K562 (cell line): ENCODE measurements around the gene SLC13A1. TPM values are rescaled to one million over a fixed set of nuclear protein-coding genes. Genes with fewer than 3 reads are reported as not detected.

ENCODE experiments used
- ATAC-seq: fragments of 200-7000 bp; cut with Tn5 transposase; 3 replicates; pipeline ENCODE4 v1.9.1; 2020; ENCODE audit warnings: moderate library complexity
- BruUV-seq: library from RNA; stranded (reverse); fragments of 400-500 nt; replicated peaks from 2 replicates; lab custom pipeline; 2021; lab: Mats Ljungman, UMichigan
- CTCF ChIA-PET: fragments of 300-600 bp; formaldehyde crosslinking; extraction: SDS; loops from one replicate; lab custom pipeline; 2021; ENCODE audit warnings: low intra/inter-chr PET ratio; lab: Yijun Ruan, JAX
- POLR2A ChIA-PET: fragments of 300-600, 350-650 bp; sonication (Branson Sonifier 250); formaldehyde crosslinking; extraction: SDS; loops from one replicate; lab custom pipeline; 2021; ENCODE audit warnings: antibody characterized with exemption, inconsistent platforms; lab: Yijun Ruan, JAX
- DNase-seq, 4 experiments: peaks; one replicate each; pipeline versions ENCODE4 v3.0.0 to v3.0.0-alpha.2; 2011 to 2018; ENCODE audit warnings: low spot score in 3 of 4, mixed read lengths in 3 of 4; ENCODE audit errors: extremely low read depth in 1 of 4
- FAIRE-seq: peaks from 2 replicates; lab custom pipeline; 2011; peaks lifted over from hg19 to GRCh38; lab: Jason Lieb, UNC
- H2AFZ ChIP-seq: 2 replicates; pipeline ENCODE4 v1.6.0; 2011; ENCODE audit warnings: low read depth, low read length, control low read depth, inconsistent platforms
- H3K27ac ChIP-seq: fragments of 200-600 bp; 3 replicates; pipeline ENCODE4 v1.8.0; 2011; ENCODE audit warnings: low read depth, mild to moderate bottlenecking, control low read depth, inconsistent platforms, low read length, moderate library complexity, mixed read lengths; ENCODE audit errors: extremely low read depth
- H3K27me3 ChIP-seq, 2 experiments: fragments of 300-600 bp in 1 of 2; 2 replicates in 1 of 2; 3 replicates in 1 of 2; pipeline versions ENCODE4 v1.6.0 to v1.8.0; 2011; ENCODE audit warnings: inconsistent platforms in 2 of 2, low read length in 2 of 2, mild to moderate bottlenecking in 1 of 2, mixed read lengths in 1 of 2, moderate library complexity in 1 of 2; ENCODE audit not compliant: control insufficient read depth in 2 of 2, insufficient read depth in 2 of 2
- H3K36me3 ChIP-seq: fragments of 300-600 bp; 3 replicates; pipeline ENCODE4 v1.8.0; 2011; ENCODE audit warnings: mild to moderate bottlenecking, low read length, inconsistent platforms; ENCODE audit not compliant: control insufficient read depth, insufficient read depth
- H3K4me1 ChIP-seq, 2 experiments: fragments of 200-600 bp in 1 of 2; replicated peaks in 1 of 2; 2 replicates in 1 of 2; 3 replicates in 1 of 2; pipeline versions ENCODE4 v1.5.1 to v1.8.0; 2011; ENCODE audit warnings: inconsistent platforms in 2 of 2, low read length in 2 of 2, mild to moderate bottlenecking in 1 of 2, mixed read lengths in 1 of 2, moderate library complexity in 1 of 2; ENCODE audit not compliant: control insufficient read depth in 2 of 2, insufficient read depth in 2 of 2
- H3K4me2 ChIP-seq: 2 replicates; pipeline ENCODE4 v1.6.1; 2011; ENCODE audit warnings: low read length, control low read depth, inconsistent platforms, mixed read lengths; ENCODE audit not compliant: insufficient read depth
- H3K4me3 ChIP-seq: fragments of 200-600 bp; sonication (generic), shearing (Covaris generic); 2 replicates; pipeline ENCODE4 v1.5.1; 2016; ENCODE audit warnings: control low read depth, inconsistent platforms
- H3K79me2 ChIP-seq: fragments of 200-600 bp; 3 replicates; pipeline ENCODE4 v1.8.0; 2011; ENCODE audit warnings: low read length, inconsistent platforms; ENCODE audit not compliant: control insufficient read depth, insufficient read depth
- H3K9ac ChIP-seq, 2 experiments: 2 replicates each; pipeline versions ENCODE4 v1.6.0 to v1.6.1; 2011; ENCODE audit warnings: low read depth in 2 of 2, low read length in 2 of 2, control low read depth in 1 of 2, inconsistent platforms in 1 of 2, mild to moderate bottlenecking in 1 of 2, mixed read lengths in 1 of 2; ENCODE audit not compliant: insufficient read depth in 1 of 2
- H3K9me1 ChIP-seq: one replicate; pipeline ENCODE4 v1.6.0; 2011; ENCODE audit warnings: inconsistent platforms, mild to moderate bottlenecking, low read length, moderate library complexity; ENCODE audit not compliant: control insufficient read depth, insufficient read depth
- H3K9me3 ChIP-seq: replicated peaks from 2 replicates; pipeline ENCODE4 v1.5.1; 2011; ENCODE audit warnings: low read depth, low read length, inconsistent platforms; ENCODE audit not compliant: control insufficient read depth, insufficient read depth
- H4K20me1 ChIP-seq: replicated peaks from 2 replicates; pipeline ENCODE4 v1.6.1; 2011; ENCODE audit warnings: low read length, inconsistent platforms, mixed read lengths; ENCODE audit not compliant: control insufficient read depth, insufficient read depth
- BHLHE40 ChIP-seq: IDR thresholded peaks from 2 replicates; pipeline ENCODE4 v1.6.1; 2011; ENCODE audit warnings: low read length, improper control_type of control experiment
- BRD9 ChIP-seq: fragments of 450-650 bp; IDR thresholded peaks from 2 replicates; pipeline ENCODE4 v1.6.1; 2018; ENCODE audit warnings: low read depth; ENCODE audit not compliant: partially characterized antibody
- HOXB6 ChIP-seq: fragments of 250-450 bp; sonication (Bioruptor Pico); IDR thresholded peaks from 2 replicates; pipeline ENCODE4 v1.5.1; 2022; ENCODE audit warnings: mild to moderate bottlenecking, borderline replicate concordance
- MBD2 ChIP-seq: sonication (generic); IDR thresholded peaks from 2 replicates; pipeline ENCODE4 v1.6.1; 2016; ENCODE audit warnings: low read depth, borderline replicate concordance
- PCBP1 ChIP-seq: fragments of 200-400 bp; formaldehyde crosslinking; IDR thresholded peaks from 2 replicates; pipeline ENCODE4 v1.6.1; 2018; ENCODE audit warnings: mild to moderate bottlenecking, low read depth, low read length; ENCODE audit not compliant: poor library complexity, severe bottlenecking
- PHB2 ChIP-seq: fragments of 450-650 bp; IDR thresholded peaks from 2 replicates; pipeline ENCODE4 v1.6.1; 2017; ENCODE audit warnings: low read depth
- ZBTB2 ChIP-seq: fragments of 450-650 bp; IDR thresholded peaks from 2 replicates; pipeline ENCODE4 v1.6.1; 2016; ENCODE audit warnings: antibody characterized with exemption
- ZNF316 ChIP-seq: fragments of 450-650 bp; IDR thresholded peaks from 2 replicates; pipeline ENCODE4 v1.6.1; 2016
- WGBS: fragments of 100-300 bp; shearing (Covaris generic); methylation state at CpG from one replicate; pipeline ENCODE4 v1.1.6; 2016; ENCODE audit warnings: low coverage, mixed read lengths; ENCODE audit not compliant: insufficient coverage; ENCODE audit errors: missing lambda C conversion rate; 5-methylcytosine and 5-hydroxymethylcytosine counted together
- in situ Hi-C: fragments of 300-500 bp; cut with MboI; formaldehyde crosslinking; loops from 4 replicates; pipeline ENCODE4 v1.15.0; 2018; ENCODE audit warnings: inconsistent platforms, mixed read lengths
- intact Hi-C: fragments of 100-400 bp; cut with micrococcal nuclease; formaldehyde crosslinking; loops from 2 replicates; pipeline ENCODE4 v1.14.2; 2022
- polyA plus RNA-seq, 8 experiments: library from polyadenylated mRNA; depleted of rRNA in 4 of 8; stranded (reverse) in 5 of 8; unstranded in 3 of 8; fragments of >200 nt; fragmentation: Nextera tagmentation in 2 of 8; fragmentation: Illumina TruSeq in 1 of 8; extraction: Ambion mirVana in 2 of 8; extraction: Trizol in 1 of 8; gene quantifications; 2 replicates each; pipeline versions ENCODE4 v1.2.1 to v1.2.3, GENCODE V29; 2011 to 2014; ENCODE audit warnings: inconsistent platforms in 1 of 8, missing spikeins in 1 of 8
- total RNA-seq, 7 experiments: library from RNA; depleted of rRNA in 6 of 7; stranded (reverse); fragments of >200 nt in 6 of 7; fragmentation: Illumina TruSeq in 2 of 7; extraction: Trizol in 2 of 7; gene quantifications; 2 replicates each; pipeline versions ENCODE4 v1.2.1 to v1.2.3, GENCODE V29; 2011 to 2021; ENCODE audit warnings: low replicate concordance in 1 of 7

The SLC13A1 gene
- total and polyA plus RNA-seq, 9 of the 15 experiments (the other 6 are each of a cell fraction or from before 2014, with no cell fraction given) = 0.04 TPM; not detected in 8

GRCh38 chr7:123198668-123199652 lies 809 bp downstream of the SLC13A1 start (continued):
- TF ChIP-seq BRD9 (no peak), ZBTB2 (no peak), PHB2 (no peak), BHLHE40 (no peak), PCBP1 (no peak)
- TF ChIP-seq, all 486 proteins: peak for 0

DNA sequence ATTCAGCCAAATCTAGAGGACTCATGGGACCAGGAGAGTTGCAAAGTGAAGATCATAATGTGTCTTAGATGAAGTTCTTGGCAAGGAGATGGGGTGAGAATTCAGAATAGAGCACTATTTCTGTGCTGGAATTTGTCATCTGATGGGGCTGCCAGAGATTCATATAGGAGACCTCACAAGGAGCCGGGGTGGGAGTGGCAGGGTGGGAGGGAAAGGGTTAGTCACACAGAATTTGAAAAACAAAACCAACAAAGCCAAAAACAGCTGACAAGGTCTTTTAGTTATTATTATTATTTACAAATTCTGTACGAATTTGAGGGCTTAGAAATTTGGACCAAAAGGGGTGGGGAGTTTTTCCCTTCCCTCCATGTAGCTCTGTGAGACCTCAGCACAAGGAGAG lies 1.7 kb downstream of the SLC13A1 start:
- ChIA-PET POLR2A (no interaction called here), CTCF (no interaction called here)
- no peak overlapping the region for H2AFZ ChIP-seq
- no peaks in the 10 kb centered on the region for H3K9me1 ChIP-seq
- H3K36me3 ChIP-seq = no peaks in the 10 kb centered on the region
- no peak overlapping the region for H3K9ac ChIP-seq
- H4K20me1 ChIP-seq = no peaks in the 10 kb centered on the region
- no peak overlapping the region for H3K4me3 ChIP-seq
- intact Hi-C loops = no loop called here
- no peak overlapping the region for H3K4me2 ChIP-seq
- H3K4me1 ChIP-seq = no peaks in the 10 kb centered on the region
- no peaks in the 10 kb centered on the region for H3K9me3 ChIP-seq
- H3K79me2 ChIP-seq = no peaks in the 10 kb centered on the region
- no peak overlapping the region for H3K27ac ChIP-seq
- in situ Hi-C loops = no loop called here
- DNase-seq = no peak
- ATAC-seq = no peak
- WGBS = 0% methylated on average over 2 of the region's 2 CpGs
- no peaks in the 10 kb centered on the region for H3K27me3 ChIP-seq
- FAIRE-seq = no peak
- peak; percentile 11; the same call in 1 of the 2 replicates for TF ChIP-seq ZNF316
- no peak for TF ChIP-seq MBD2
- TF ChIP-seq HOXB6 (CRISPR knock-in tag) = no peak
- TF ChIP-seq, all 486 proteins: peak for 1
- no TSS peak for BruUV-seq
